Central memory CD4-positive, alpha-beta T cell (primary cell): ENCODE results near the gene AFF3.
"Not testable (repeated sequence)": the region's sequence is repeated elsewhere in the genome, so short reads cannot be mapped to it uniquely, and the experiment has no call there.

Experiments used
- DNase-seq: peaks from one replicate; pipeline ENCODE4 v3.0.0; 2022

Gene AFF3

DNA sequence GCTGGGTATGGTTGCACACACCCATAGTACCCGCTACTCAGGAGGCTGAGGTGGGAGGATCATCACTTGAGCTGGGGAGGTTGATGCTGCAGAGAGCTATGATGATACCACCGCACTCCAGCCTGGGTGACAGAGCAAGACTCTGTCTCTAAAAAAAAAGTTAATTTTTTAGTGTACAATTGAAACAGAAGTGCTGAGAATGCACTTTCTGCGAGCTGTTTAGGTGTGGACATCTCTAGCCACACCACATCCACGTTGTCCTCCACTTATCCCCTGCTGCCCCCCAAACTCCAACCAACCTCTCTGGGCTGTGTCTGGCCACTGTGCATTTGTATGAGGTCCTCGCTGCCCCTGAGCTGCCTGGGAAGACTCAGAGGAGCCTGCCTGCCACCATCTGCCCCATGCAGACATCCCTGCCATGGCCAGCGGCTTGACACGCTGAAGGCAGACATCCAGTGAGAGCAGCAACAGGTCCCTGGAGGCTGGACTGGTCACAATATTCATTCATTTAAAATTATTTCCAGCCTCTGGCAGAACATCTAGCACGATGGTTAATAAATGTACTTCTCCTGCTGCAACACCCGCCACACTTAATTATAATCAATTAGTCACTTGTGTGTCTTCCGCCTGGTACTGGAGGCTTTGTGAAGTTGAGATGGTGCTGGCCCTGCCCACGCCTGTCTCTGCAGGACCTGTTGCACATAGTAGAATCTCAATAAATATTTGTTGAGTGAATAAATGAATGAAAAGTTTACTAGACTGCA, 3.7 kb upstream of the AFF3 start:
- DNase-seq = no peak

DNA sequence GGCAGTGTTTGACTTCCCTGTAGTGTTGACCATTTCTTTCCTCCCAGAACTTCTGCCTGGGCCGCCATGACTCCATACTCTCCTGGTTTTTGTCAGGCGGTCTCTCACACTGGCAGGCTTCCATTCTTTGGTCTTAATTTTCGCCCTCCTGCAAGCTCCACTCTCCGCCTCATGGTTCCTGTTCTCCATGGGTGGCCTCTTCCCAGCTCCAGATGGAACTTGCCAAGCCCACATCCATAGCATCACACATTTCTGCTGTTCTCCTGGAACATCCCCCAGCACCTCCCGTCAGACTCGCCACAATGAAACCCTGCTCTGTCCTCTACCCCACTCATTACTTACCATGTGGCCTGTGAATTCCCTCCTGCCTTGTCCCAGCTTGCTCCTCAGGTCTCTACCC, 896 bp upstream of the AFF3 start:
- no peak for DNase-seq

DNA sequence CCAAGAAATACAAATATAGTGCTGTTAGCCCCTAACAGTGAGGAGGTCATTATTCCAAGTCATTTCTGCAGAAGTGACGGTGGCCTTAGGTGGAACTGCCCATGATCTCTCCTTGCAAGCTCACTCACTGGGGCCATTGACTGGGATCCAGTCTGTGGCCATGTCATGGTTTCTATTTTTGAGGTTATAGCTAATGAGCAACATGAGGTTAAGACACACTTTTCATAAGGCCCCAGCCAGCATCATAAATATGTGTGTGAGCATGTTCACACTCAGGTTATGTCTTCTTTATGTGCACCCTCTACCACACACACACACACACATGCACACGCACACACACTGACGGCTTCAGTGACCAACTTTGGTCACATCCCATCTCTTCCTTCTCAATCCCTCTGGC, 484 bp downstream of the AFF3 start:
- DNase-seq = no peak

DNA sequence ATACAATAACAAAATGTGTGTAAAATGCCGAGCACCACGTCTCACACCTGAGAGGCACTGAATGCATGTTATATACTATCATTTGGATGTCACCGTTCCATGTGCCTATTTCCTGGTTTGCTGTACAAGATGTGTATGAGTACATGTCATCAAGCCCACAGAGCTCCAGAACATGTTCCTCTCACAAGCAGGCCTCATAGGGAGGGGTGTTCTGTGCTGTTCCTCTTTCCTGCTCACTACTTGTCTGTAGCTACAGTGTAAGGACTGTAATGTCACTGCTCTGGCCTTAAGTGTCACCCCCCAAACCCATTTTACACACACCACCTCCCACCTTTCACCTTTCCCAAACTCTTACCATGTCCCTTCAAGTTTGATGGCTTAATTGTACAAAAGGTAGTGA, 1.8 kb downstream of the AFF3 start:
- no peak for DNase-seq

DNA sequence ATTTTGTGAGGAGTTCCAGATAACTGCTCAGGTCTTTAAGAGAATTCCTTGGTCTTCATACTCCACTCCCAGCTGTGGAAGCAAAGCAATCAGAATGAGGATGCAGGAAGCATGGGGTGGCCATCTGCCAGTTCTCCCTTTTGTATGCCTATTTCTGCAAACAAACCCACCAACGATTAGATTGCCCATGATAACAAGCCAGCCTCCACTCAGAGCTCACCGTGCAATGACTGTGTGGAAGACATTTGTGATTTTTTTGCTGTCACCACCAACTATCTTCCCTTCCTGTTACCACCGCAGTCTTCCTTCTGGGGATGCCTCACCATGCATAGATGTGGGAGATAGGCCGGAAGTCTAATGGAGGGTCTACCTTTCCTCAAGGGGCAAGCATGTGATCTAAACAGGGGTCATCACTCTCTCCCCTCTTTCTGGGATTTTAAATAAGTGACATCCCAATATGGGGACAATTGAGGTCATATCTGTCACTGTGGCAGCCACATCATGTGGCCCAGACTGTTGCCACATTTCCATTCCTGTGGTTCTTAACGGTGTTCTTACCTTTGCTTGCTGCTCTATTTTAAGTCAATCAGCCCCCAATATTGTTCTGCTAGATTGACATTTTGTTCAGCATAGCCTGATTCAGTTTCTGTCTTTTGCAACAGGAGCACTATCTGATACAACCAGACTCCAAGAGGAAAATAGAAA, 4.4 kb downstream of the AFF3 start:
- DNase-seq = no peak

DNA sequence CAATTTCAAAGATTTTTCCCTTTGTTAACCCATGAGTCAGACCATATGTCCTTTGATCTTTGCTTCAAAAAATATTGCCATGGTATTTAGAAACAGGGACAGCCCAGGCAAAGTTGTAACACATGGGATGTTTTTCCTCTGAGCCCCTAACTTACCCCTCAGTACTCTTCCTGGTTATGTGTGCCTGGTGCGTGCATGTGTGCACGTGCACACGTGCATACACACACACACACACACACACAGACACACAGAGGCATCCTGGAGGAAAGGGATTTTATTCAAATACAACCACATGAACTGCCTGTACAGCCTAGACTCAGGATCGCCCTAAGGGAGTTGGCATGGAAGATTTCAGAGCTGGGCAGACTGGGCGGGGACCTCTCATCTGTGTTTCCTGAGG, 5.1 kb downstream of the AFF3 start:
- no peak for DNase-seq

DNA sequence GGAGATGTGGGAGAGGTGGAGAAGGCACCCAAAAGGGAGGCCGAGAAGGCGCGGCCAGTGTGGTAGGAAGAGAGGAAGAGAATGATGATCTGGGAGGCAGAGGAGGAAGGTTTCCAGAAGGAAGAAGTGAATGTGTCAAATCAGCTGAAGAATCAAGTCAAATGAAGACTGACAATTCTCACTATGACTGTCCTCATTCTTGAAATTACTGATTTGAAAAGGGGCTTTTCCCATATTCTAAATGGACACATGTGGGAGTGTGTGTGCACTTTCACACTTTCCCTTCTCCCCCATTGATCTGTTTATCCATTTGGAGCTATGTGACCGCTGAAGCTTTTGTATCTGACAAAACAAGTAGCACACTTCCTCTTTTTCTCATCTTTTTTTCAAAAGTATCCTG, 6.1 kb downstream of the AFF3 start:
- DNase-seq = no peak

DNA sequence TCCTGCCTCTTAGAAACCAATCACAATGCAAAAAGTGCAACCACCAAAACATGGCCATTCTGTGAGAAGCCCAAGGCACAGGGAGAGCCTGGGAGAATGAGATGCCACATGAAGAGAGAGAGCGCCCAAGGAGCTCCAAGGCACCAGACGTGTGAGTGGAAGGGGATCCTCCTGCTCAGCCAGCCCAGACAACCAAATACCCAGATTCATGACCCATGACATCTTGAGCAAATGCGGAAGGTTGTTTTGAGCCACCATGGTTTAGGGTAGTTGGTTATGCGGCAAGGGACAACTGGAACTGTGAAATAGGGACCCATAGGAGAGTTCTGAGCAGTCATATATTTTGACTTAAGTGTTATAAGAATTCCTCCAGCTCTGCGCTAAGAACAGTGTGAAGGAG, 7.0 kb downstream of the AFF3 start:
- DNase-seq = no peak

DNA sequence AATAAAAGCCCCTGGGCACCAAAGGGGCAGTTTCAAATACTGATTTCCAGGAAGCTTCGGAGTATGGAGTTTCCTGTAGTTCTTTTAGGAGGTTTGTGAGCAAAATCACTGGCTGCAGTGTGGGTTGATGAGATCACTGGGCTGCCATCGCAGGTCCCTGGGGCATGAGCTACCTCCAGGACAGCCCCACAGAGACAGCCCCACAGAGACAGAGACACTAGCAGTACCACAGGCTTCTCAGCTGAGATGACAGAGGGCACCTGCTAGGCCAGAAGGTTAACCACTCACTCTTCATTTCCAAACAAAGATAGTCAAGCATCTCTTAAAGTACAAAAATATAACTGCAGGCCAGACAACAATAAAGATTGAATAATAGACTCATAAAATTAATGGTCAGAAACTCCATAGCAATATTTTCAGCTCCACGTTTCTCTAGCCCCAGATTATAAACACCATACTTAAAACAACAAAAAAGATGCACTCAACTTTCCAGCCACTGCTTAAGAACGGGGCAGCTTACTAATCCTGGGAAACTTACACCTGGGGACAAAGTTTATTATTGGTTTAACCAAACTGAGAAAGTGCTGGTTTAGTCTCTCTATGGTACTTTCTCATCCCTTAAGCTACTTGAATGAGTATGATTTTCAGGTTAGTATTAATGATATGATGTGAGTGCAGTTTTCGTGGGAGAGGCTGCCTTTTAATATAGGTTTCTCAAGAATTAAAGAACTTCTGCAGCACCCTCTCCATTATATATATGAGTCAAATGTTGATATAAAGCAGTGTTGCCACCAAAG, 11.6 kb downstream of the AFF3 start:
- no peak for DNase-seq

DNA sequence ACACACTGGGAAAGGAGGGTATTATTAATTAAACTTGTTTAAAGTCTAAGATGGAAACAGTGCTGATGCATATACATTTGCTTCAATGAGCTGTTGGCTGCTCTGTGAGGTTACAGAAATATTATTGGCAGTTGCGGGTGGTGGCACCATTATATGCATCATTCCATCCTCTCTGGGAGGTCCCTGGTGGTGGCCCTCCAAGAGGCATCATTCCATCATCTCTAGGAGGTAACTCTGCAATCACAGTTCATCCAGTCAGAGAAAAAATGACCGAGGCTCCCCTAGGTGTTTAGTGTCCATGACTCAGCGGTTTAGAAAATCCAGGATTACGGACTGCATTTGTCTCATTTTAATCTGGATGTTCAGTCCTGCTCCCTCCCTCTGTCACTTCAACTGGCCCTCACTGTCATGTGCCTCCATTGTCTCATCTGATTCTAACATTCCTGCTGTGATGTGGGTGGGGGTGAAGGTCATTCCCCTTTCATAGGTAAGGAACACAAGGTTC, 15.4 kb downstream of the AFF3 start:
- DNase-seq = no peak

DNA sequence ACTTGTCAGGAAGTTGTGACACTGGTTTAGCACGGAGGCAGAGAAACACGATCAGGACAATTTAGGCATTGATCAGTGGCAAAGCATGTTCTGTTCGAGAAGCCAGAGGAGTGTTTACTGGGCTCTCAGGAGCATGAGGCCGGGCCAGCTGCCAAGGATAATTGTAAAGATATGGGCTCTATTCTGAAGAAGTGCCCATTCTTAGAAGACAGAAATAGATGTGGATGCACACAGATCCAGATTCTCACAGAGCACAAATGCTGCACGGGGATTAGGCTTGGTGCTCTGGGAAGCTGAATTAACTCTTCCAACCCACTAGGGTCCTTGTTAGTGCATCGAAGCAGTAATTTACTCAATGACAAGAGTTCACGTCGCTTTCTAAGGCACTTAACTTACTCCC, 16.2 kb downstream of the AFF3 start:
- no peak for DNase-seq

DNA sequence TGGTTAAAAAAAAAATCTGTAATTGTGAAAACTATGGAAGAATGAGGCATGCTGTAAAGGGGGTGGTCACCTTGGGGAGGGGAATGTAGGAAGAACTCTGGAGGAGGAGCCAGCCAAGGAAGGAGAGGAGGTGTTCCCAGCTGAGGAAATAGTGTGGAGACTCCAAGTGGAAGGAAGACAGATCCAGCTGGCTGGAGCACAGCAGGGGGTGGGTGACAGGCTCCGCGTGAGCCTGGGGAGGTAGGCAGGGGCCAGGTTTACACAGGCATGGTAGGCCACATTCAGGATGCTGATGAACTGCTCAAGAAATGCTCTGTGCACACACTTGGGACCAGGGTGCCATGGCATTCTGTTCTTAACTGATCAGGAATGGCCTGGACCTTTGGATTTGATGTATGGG, 16.8 kb downstream of the AFF3 start:
- DNase-seq = no peak

DNA sequence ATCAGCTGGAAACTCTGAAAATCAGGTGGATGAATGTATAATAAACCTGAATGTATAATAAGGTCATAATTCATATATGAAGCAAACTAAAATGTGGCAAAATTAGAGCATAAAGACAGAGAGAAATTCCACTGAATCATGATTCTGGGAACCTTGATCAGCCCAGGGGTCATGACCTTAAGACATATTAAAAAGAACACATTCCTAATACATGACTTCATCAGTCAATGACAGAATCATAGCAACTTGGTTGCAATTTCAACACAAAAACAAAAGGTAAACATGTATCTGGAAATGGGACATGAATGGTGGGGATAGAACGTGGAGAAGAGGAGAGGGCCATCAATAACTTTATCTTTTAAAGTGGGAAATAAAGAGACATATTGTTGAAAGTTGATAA, 17.6 kb downstream of the AFF3 start:
- no peak for DNase-seq

DNA sequence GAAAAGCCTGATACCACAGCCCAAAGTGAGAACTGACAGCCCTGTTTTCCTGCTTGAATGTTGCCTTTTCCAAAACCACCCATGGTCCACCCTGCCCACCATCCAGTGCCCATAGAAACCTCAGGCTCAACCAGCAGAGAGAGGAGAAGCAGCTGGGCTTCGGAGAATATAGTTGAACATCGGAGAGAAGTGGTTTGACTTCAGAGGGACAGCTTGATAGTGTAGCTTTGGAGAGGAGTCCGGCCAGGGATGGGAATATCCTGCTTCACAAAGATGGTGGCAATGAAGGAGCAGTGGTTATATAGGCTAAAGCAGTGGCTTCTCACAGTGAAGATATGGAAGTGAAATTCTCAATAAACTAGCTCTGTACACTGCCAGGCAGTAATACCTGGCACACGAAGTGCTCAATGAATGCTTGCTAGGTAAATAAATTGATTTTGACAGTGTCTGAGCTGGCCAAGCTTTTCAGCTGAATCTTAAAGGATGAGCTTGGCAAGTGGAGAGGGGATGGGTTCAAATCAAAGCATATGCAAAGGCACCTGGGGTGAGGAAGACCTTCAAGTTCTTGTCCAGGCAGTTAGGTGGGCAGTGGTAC, 21.2 kb downstream of the AFF3 start:
- no peak for DNase-seq

DNA sequence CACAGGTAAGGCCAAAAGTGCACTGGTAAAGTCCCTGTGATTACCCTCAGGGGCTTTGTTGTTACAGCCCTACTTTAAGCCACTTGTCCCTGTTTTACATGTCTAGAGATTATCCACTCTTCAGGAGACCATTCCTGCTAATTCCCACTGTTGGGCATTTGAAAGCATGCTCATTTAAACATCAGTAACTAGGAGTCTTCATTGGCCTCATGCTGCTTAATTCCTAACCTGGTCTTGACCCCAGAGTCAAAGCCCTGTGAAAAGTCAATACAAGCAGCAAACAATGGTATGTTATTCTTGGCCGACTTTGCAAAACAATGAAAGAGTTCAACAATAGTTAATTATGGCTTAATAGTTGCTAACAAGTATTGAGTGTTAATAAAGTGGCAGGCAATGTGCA, 23.2 kb downstream of the AFF3 start:
- no peak for DNase-seq

DNA sequence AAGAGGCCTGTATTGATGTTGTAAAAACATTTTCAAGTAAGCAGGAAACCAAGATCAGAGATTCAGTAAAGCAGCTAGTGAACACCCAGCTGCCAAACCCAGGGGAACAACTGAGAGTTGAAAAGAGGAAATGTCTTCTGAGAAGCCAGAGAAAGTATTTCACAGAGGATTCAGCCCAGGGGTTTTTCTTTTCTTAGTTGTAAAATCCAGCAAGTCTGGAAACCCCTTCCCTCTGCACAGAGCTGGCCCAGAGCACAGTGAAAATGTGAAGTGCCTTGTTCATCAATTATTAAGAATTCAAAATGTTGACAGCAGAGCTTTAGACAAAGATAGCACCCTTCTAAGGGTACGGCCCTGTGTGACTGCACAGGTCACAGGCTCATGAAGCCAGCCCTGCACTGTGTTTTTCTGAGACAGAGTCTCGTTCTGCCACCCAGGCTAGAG, 28.4 kb downstream of the AFF3 start:
- DNase-seq = no peak

DNA sequence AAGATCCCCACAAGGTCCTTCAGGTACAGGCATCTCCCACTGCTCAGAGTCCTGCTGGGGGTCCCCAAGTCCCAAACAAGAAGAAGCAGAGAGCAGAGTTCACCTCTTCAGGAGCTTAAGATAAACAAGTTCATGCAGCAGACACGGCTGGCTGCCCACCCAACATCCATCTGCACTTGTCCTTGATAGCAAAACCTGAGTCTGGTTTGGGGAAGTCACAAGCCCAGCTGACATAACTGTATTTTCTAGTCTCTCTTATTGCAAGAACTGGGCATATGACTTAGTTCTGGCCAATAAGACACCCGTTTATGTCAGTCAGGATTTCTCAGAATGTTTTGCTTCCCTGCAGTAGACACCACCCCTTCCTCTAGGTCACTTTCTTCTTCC, 31.8 kb downstream of the AFF3 start:
- DNase-seq = no peak

DNA sequence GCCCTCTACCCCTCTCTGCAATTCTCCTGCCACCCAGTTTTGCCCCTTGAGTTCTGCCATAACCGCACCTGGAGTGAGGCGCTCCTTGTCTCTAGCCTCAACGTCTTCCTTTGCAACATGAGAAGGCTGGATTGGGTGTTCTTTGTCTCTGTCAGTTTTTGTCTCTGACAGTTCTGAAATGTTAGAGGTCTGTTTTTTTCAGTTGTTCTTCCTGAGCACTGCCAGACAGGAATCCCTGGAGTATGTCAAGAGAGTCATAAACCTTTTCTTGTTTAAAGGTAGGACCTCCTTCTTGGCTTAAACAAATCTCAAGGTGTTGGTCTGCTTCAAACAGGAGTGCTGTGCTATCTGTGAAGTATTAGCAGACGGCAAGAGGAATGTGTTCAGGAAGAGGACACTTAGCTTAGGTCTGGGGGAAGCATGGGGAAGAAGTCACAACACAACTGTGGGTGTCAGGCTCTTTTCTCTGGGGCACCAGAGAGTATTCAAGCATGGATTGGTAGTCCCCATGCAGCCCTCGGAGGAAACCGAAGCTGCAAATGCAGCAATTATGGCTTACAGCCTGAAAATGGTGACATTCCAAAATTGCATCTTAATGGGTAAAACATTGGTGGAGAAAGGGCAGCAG, 32.3 kb downstream of the AFF3 start:
- no peak for DNase-seq

DNA sequence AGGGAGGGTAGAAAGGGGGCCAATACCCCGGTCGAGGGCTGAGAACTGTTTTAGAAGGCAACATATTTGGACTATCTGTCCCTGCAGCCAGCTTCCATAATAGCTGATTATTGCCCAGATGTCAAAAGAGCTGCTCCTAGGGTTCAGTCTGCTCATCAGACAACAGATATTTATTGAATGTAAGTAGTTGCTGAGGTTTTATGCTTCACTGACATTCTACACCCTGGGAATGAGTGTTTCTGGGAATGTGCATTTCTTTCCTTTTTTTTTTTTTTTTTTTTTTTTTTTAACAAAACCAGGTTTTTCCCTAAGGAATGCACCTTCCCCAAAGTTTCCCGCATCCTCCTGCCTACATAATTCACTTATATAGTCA, 33.8 kb downstream of the AFF3 start:
- DNase-seq = not testable (repeated sequence)

DNA sequence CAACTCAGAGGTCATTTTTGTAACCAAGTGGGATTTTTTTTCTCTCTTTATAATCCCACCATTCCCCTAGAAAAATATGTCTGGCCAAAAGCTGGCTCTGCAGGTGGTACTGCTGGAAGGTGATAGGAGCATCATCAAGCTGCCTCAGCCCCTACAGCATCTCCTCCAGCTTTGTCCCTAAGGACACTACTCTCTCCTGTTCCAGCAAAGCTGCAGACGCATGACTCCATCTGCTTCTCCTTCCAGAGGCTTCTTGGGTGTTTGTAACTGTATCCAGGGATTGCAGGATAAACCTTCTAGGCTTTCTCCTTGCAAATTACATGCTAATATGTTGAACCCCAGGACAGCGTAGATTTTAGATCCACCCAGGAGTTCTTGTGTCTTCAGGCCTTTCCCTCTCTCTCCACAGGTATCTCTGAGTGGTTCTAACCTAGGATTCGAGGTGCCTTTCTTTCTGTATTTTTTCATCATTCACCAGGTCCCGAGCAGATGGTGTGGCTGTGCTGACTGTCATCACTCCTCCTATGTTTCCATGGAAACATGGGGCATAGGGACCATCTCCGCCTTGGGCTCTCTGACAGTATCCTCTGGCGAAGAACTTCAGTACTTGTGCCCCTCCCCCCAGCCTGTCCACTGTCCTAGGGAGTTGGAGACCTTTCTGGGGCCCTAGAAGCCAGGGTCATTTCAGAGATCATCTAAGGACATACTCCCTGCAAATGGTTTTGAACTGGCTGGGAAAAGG, 34.3 kb downstream of the AFF3 start:
- no peak for DNase-seq

DNA sequence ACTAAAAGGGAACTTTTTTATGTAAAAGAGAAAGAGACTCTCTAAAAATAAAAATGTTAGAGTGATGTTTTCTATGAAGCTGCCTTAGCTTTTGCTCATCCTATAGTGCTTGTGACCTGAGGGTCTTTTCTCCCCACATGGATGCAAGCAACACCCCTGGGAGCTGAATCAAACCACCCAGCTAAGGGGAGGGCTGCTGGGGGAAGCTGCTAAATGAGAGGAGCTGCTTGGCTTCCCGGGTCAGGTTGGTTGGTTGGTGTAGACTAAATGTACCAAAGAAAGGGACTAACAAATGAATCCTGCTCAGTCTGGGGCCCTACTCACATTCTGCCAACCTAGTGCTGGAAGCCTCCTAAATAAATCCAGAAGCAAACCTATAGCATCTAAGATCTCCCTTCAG, 35.0 kb downstream of the AFF3 start:
- no peak for DNase-seq

DNA sequence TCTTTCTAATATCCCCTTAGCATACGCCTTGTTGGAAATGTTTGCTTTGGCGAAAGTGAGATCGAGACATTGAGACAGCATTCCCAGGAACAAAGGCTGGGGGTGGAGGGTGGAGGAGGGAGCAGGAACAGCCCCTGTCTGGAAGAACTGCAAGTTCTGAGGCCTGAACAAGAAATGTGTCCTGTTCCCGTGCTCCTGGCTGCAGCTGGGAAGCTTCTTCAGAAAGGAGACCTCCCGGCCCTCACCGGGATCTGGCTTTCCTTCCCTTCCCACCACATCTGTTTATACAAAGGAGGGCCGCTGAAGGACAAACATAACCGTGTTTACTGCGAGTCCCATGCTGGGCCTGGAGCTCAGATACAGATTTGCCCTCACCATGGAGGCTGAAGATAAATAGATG, 35.9 kb downstream of the AFF3 start:
- DNase-seq = no peak
